ENCODE data around the gene GDF9.

GDF9 gene

DNA sequence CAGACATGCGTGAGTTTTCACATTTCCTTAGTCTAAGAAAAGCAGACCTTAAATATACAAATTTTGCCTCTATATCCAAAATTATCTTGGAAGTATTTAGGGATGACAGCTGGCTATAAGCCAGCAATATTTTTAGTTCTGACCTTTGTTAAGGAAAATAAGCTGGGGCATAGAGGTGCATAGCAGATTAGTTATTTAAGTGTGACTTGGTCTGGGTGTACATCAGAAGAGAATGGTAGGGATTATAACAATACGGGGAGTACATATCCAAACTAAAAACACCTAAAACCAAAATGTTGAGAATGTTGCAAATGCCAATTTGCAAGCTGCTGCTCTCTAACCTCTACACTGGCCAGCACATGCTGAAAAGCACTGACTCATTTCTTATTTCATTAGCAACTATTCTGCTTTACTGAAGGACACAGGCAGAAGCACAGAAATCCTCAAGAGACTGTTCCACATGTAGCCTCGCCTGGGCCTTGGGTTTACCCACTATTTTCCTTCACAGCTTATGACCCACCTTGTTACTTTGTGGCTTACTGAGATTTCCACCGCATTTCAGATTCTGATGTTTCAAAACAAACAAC is 29.5 kb upstream of the GDF9 start:
- no peaks in the 10 kb centered on the region for H4K20me1 ChIP-seq (ENCODE audit: low read depth, low read length)
- TF ChIP-seq, protein P1, sequence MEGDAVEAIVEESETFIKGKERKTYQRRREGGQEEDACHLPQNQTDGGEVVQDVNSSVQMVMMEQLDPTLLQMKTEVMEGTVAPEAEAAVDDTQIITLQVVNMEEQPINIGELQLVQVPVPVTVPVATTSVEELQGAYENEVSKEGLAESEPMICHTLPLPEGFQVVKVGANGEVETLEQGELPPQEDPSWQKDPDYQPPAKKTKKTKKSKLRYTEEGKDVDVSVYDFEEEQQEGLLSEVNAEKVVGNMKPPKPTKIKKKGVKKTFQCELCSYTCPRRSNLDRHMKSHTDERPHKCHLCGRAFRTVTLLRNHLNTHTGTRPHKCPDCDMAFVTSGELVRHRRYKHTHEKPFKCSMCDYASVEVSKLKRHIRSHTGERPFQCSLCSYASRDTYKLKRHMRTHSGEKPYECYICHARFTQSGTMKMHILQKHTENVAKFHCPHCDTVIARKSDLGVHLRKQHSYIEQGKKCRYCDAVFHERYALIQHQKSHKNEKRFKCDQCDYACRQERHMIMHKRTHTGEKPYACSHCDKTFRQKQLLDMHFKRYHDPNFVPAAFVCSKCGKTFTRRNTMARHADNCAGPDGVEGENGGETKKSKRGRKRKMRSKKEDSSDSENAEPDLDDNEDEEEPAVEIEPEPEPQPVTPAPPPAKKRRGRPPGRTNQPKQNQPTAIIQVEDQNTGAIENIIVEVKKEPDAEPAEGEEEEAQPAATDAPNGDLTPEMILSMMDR (IDR thresholded peaks at IDR 0.05; ENCODE audit: insufficient read depth, low read length, poor library complexity, severe bottlenecking): no peak
- TF ChIP-seq EZH2phosphoT487 (conservative IDR thresholded peaks at IDR 0.05; ENCODE audit: low read length): no peak
- no peak overlapping the region for H3K4me3 ChIP-seq (ENCODE audit: insufficient read depth, low read length, poor library complexity, severe bottlenecking)
- H3F3A ChIP-seq (ENCODE audit: insufficient read depth): no peaks in the 10 kb centered on the region
- no peaks in the 10 kb centered on the region for H3K27me3 ChIP-seq (ENCODE audit: low read length)
- H3K9ac ChIP-seq (ENCODE audit: low read length): no peak overlapping the region
- no peaks in the 10 kb centered on the region for H3K9me2 ChIP-seq (replicated peaks; ENCODE audit: insufficient read depth, low read length)
- no peak overlapping the region for H3K4me2 ChIP-seq (ENCODE audit: low read depth, low read length, poor library complexity, severe bottlenecking)
- no peak overlapping the region for H2AFZ ChIP-seq (ENCODE audit: low read depth, low read length, severe bottlenecking)
- H3K9me3 ChIP-seq (ENCODE audit: insufficient read depth, low read length): no peaks in the 10 kb centered on the region
- H3K36me3 ChIP-seq (ENCODE audit: low read length): peaks cover 23% of the 10 kb centered on the region; the same call in 1 of the 2 replicates
- H3K79me2 ChIP-seq (ENCODE audit: insufficient read depth, low read length): no peaks in the 10 kb centered on the region
- H3K27ac ChIP-seq (ENCODE audit: low read depth, low read length): no peak overlapping the region

DNA sequence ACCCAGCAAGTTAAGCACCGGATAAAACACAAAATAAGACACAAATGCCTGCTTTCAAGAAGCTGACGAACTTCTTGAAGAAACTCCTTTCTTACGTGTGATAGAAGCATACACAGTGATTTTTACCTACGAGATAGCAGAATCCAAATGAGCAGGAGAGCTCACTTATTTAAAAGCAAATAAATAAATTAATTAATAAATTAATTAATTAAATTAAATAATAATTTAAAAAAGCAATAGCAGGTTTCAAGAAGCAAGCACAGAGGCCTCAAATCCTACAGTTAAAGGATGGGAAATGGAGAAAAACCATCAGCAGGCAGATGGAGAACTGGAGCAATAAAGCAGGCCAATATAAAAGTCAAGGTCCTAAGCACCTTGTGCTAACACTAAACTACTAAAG is 24.5 kb upstream of the GDF9 start:
- TF ChIP-seq, protein P1 (IDR thresholded peaks at IDR 0.05; ENCODE audit: insufficient read depth, low read length, poor library complexity, severe bottlenecking): no peak
- TF ChIP-seq EZH2phosphoT487 (conservative IDR thresholded peaks at IDR 0.05; ENCODE audit: low read length): no peak
- no peaks in the 10 kb centered on the region for H3K27me3 ChIP-seq (ENCODE audit: low read length)
- H3K9ac ChIP-seq (ENCODE audit: low read length): no peak overlapping the region
- no peaks in the 10 kb centered on the region for H3F3A ChIP-seq (ENCODE audit: insufficient read depth)
- no peaks in the 10 kb centered on the region for H3K9me2 ChIP-seq (replicated peaks; ENCODE audit: insufficient read depth, low read length)
- no peak overlapping the region for H3K27ac ChIP-seq (ENCODE audit: low read depth, low read length)
- H3K79me2 ChIP-seq (ENCODE audit: insufficient read depth, low read length): no peaks in the 10 kb centered on the region
- no peak overlapping the region for H2AFZ ChIP-seq (ENCODE audit: low read depth, low read length, severe bottlenecking)
- H3K4me2 ChIP-seq (ENCODE audit: low read depth, low read length, poor library complexity, severe bottlenecking): no peak overlapping the region
- H3K9me3 ChIP-seq (ENCODE audit: insufficient read depth, low read length): no peaks in the 10 kb centered on the region
- no peak overlapping the region for H3K4me3 ChIP-seq (ENCODE audit: insufficient read depth, low read length, poor library complexity, severe bottlenecking)
- H3K36me3 ChIP-seq (ENCODE audit: low read length): peaks cover 31% of the 10 kb centered on the region; the same call in 1 of the 2 replicates
- H4K20me1 ChIP-seq (ENCODE audit: low read depth, low read length): no peaks in the 10 kb centered on the region

DNA sequence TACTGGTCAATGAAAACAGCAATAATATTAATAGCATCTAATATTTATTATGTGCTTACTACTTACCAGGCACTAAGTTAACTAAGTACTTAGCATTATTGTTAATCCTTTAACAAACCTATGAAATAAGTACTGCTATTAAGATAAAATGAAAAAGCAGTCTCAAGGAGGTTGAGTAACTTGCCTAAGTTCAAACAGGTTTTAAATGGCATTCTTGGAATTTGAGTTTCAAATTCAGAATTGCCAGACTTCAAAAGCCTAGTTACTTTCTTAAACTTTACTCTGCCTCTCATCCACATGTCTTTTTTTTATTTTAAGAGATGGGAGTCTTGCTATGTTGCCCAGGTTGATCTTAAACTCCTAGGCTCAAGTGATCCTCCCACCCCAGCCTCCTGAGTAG is 23.2 kb upstream of the GDF9 start:
- H3K27ac ChIP-seq (ENCODE audit: low read depth, low read length): no peak overlapping the region
- H3K4me2 ChIP-seq (ENCODE audit: low read depth, low read length, poor library complexity, severe bottlenecking): no peak overlapping the region
- H3K9me3 ChIP-seq (ENCODE audit: insufficient read depth, low read length): no peaks in the 10 kb centered on the region
- H3K9me2 ChIP-seq (replicated peaks; ENCODE audit: insufficient read depth, low read length): no peaks in the 10 kb centered on the region
- no peak for TF ChIP-seq EZH2phosphoT487 (conservative IDR thresholded peaks at IDR 0.05; ENCODE audit: low read length)
- TF ChIP-seq, protein P1 (IDR thresholded peaks at IDR 0.05; ENCODE audit: insufficient read depth, low read length, poor library complexity, severe bottlenecking): no peak
- H2AFZ ChIP-seq (ENCODE audit: low read depth, low read length, severe bottlenecking): no peak overlapping the region
- H3K9ac ChIP-seq (ENCODE audit: low read length): no peak overlapping the region
- H3K79me2 ChIP-seq (ENCODE audit: insufficient read depth, low read length): no peaks in the 10 kb centered on the region
- no peaks in the 10 kb centered on the region for H3K27me3 ChIP-seq (ENCODE audit: low read length)
- H3K4me3 ChIP-seq (ENCODE audit: insufficient read depth, low read length, poor library complexity, severe bottlenecking): no peak overlapping the region
- peaks cover 24% of the 10 kb centered on the region; the same call in 1 of the 2 replicates for H3K36me3 ChIP-seq (ENCODE audit: low read length)
- no peaks in the 10 kb centered on the region for H4K20me1 ChIP-seq (ENCODE audit: low read depth, low read length)
- H3F3A ChIP-seq (ENCODE audit: insufficient read depth): no peaks in the 10 kb centered on the region
